Fibroblast of villous mesenchyme (primary cell): ENCODE results near the gene CD28. TPM values are rescaled to one million over a fixed set of nuclear protein-coding genes. Genes with fewer than 3 reads are reported as not detected.
A peak's percentile ranks its signal among the peaks of the same experiment; 100 is the strongest.
"Not testable (repeated sequence)": the region's sequence is repeated elsewhere in the genome, so short reads cannot be mapped to it uniquely, and the experiment has no call there.

Experiments used
- DNase-seq: peaks from one replicate; pipeline ENCODE4 v3.0.0-alpha.2; 2010; ENCODE audit warnings: low read depth
- H3K4me3 ChIP-seq: 2 replicates; pipeline ENCODE4 v1.5.1; 2011; ENCODE audit warnings: low read depth, mild to moderate bottlenecking, low read length
- total RNA-seq: library from RNA; depleted of rRNA; stranded (reverse); fragments of >200 nt; gene quantifications from 2 replicates; pipeline ENCODE4 v1.2.3, GENCODE V29; 2012
- TF ChIP-seq, protein P1 (sequence below): IDR thresholded peaks from 2 replicates; pipeline ENCODE4 v1.5.1; 2012; ENCODE audit warnings: low read depth, mild to moderate bottlenecking, low read length; ENCODE audit not compliant: insufficient read depth

Gene CD28
- total RNA-seq, 1 donor: not detected

DNA sequence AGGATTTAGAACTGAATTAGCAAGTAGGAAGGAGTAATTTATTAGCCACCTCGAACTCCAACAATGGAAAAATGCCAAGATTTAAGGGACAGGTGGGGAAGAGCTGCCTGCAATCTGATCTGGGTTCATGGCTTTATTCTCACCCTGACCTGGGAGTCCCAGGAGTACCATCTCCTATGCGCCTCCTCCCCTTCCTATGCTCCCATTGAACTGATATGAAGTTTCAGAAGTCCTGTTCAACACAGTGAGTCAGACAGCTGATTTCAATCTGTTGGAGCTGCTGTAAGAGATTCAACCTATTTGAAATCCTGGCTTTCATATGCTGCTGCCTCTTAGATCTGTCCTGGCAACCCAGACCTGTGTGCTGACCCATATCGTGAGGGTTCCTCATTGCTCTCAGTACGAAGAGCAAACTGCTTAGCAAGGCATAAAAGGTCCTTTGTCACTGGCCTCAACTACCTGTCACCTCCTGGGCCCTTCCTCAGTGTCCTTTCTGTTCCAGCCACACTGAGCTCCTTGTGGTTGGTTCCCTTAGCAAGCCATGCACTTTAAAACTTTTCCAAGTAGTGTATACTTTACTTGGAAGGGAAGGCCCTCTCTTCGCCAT, 15.9 kb upstream of the CD28 start:
- TF ChIP-seq, protein P1, sequence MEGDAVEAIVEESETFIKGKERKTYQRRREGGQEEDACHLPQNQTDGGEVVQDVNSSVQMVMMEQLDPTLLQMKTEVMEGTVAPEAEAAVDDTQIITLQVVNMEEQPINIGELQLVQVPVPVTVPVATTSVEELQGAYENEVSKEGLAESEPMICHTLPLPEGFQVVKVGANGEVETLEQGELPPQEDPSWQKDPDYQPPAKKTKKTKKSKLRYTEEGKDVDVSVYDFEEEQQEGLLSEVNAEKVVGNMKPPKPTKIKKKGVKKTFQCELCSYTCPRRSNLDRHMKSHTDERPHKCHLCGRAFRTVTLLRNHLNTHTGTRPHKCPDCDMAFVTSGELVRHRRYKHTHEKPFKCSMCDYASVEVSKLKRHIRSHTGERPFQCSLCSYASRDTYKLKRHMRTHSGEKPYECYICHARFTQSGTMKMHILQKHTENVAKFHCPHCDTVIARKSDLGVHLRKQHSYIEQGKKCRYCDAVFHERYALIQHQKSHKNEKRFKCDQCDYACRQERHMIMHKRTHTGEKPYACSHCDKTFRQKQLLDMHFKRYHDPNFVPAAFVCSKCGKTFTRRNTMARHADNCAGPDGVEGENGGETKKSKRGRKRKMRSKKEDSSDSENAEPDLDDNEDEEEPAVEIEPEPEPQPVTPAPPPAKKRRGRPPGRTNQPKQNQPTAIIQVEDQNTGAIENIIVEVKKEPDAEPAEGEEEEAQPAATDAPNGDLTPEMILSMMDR: no peak
- H3K4me3 ChIP-seq: no peak overlapping the region
- peak; percentile 26 for DNase-seq

DNA sequence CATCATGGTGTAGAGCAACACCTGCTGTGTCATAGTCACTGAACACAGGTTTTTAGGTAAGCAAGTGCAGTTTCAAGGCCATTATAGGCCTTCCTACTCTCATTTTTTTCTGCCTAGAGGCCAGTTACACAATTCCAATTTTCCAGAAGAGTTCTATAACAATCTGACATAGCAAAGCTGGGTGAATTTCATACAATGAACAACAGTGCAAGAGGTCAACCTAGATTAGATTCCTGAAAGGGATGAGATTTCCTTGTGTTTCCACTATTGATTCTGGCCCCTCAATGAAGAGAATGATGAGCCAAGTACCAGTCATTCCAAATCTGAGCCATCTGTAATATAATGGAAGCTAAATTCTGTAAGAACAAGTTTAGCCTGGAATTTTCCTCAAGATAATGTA, 15.3 kb upstream of the CD28 start:
- TF ChIP-seq, protein P1: no peak

DNA sequence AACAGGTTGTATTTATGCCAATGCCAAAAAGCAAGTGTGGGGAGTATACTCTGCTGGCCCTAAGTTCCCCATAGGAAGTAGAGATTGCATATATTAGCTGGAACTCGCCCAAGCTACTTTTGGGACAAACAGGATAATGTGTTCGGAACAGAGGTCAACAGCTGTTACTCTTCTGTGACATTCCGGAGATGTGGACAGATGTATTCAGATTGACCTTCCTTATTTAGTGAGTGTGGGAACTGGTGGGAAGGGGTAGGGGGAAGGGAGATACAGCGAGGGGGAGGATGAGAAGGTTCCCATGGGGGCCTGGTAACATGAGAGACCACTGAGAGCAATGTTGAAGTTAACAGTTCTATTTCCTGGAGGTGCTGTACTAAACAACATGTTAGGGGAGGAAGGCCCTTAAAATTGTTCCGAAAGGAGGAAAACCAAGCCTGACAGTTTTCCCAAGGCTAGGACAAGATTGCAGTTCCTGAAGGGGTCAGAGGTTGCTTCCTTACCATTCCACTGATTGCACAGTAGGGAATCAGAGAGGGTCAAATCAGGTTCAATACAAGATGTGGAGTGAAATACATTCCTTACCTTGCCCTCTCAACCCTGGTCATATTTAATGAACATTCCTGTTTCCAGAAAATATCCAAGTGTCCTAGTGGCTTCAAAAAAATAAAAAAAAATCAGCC, 14.3 kb upstream of the CD28 start:
- TF ChIP-seq, protein P1: no peak
- DNase-seq: peak; percentile 57
- no peak overlapping the region for H3K4me3 ChIP-seq

More for the DNA sequence above, 15.3 kb upstream of the CD28 start:
- no peak for DNase-seq
- no peak overlapping the region for H3K4me3 ChIP-seq

DNA sequence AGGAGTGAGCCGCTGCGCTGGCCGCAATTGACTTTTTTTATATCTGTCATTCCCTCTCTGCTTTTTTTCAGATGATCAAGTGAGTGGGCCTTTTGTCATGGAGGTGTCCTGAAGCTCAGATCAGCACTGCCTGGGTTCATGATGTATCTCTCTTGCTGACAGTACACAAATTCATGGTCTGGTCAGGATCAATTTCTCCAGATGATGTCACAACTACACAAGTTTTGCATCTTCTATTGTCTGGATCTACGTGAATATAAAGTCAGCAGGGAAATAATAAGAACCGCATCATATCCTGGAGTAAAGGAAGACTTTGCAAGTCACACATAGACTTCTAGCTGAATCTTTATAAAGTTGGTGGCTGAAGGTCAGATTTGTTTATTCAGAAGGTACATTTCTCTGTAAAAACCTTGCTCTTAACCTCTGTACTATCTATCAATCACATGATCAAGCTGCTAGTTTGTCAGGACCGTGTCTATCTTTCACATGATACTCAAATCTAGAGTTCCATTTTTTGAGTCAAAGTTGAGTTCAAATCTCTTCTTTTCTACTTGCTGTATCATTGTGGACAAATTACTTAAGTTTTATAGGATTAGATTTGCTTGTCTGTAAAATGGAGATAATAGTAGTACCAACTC, 13.1 kb upstream of the CD28 start:
- no peak overlapping the region for H3K4me3 ChIP-seq
- TF ChIP-seq, protein P1: no peak
- no peak for DNase-seq

DNA sequence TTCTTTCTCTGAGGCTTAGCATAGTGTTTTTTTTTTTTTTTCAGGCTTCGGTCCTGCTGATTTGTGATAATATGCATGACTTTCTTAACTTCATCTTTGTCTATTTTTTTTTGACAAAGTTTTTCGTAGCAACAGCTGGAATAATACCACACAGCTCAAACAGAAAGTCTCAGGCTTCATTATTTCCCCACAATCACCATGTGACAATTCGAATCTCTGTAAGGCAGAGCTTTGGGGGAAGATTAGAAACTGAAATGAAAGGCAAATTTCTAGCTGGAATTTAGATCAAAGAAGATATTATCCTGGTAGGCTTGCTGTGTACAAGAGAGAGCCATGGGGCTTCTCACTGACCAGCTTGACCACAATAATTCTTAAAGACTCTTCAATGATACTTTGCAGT, 12.2 kb upstream of the CD28 start:
- no peak overlapping the region for H3K4me3 ChIP-seq
- DNase-seq: no peak
- TF ChIP-seq, protein P1: no peak

DNA sequence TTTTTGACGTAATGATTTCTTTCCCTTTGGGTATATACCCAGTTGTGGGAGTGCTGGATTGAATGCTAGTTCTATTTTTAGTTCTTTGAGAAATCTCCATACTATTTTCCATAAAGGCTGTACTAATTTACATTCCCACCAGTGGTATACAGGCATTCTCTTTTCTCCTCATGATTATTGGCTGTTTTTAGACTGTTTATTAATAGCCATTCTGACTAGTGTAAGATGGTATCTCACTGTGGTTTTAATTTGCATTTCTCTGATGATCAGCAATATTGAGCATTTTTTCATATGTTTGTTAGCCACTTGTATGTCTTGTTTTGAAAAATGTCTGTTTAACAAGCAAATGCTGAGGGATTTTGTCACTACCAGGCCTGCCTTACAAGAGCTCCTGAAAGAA, 9.2 kb upstream of the CD28 start:
- H3K4me3 ChIP-seq: no peak overlapping the region
- DNase-seq: no peak
- TF ChIP-seq, protein P1: no peak

DNA sequence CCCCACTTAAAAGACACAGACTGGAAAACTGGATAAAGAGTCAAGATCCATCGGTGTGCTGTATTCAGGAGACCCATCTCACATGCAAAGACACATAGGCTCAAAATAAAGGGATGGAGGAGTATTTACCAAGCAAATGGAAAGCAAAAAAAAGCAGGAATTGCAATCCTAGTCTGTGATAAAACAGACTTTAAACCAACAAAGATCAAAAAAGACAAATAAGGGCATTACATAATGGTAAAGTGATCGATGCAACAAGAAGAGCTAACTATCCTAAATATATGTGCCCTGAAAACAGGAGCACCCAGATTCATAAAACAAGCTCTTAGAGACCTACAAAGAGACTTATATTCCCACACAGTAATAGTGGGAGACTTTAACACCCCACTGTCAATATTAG, 8.7 kb upstream of the CD28 start:
- DNase-seq, H3K4me3 ChIP-seq: not testable (repeated sequence)

DNA sequence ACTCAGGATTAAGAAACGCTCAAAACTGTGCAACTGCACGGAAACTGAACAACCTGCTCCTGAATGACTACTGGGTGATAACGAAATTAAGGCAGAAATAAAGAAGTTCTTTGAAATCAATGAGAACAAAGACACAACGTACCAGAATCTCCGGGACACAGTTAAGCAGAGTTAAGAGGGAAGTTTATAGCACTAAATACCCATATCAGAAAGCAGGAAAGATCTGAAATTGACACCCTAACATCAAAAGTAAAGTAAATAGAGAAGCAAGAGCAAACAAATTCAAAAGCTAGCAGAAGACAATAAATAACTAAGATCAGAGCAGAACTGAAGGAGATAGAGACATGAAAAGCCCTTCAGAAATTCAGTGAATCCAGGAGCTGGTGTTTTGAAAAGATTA, 8.0 kb upstream of the CD28 start:
- H3K4me3 ChIP-seq, DNase-seq: not testable (repeated sequence)
